Hepatocyte (in vitro differentiated cells): ENCODE data around the gene TSPEAR.

ENCODE experiments used
- CTCF ChIP-seq: fragments of 200-600 bp; sonication (generic); IDR thresholded peaks from 2 replicates; pipeline ENCODE4 v1.5.1; 2016; ENCODE audit warnings: antibody characterized with exemption, mild to moderate bottlenecking; ENCODE audit not compliant: poor library complexity
- EZH2 ChIP-seq: fragments of 200-600 bp; sonication (generic); IDR thresholded peaks from 2 replicates; pipeline ENCODE4 v1.6.1; 2016; ENCODE audit warnings: antibody characterized with exemption, mild to moderate bottlenecking, borderline replicate concordance
- EZH2phosphoT487 ChIP-seq: fragments of 200-600 bp; sonication (generic); IDR thresholded peaks from one replicate; pipeline ENCODE4 v1.6.1; 2018; ENCODE audit warnings: antibody characterized with exemption, mild to moderate bottlenecking, low read depth, moderate library complexity; ENCODE audit not compliant: unreplicated experiment, severe bottlenecking

GRCh38 chr21:44682580-44683151 lies 28.7 kb downstream of the TSPEAR start:
- no peak for TF ChIP-seq EZH2phosphoT487
- no peak for TF ChIP-seq CTCF
- no peak for TF ChIP-seq EZH2
